HepG2 (cell line): ENCODE data around the gene UNC5CL. TPM values are rescaled to one million over a fixed set of nuclear protein-coding genes. Genes with fewer than 3 reads are reported as not detected.

Experiments
- DDIT3 ChIP-seq: sonication (generic); formaldehyde crosslinking; IDR thresholded peaks from 2 replicates; pipeline ENCODE4 v1.4.0; 2020; ENCODE audit warnings: mild to moderate bottlenecking, missing genetic modification reagents
- ELF4 ChIP-seq: sonication (generic); formaldehyde crosslinking; IDR thresholded peaks from 2 replicates; pipeline ENCODE4 v1.5.0; 2020; ENCODE audit warnings: missing genetic modification reagents, mild to moderate bottlenecking, moderate library complexity, borderline replicate concordance
- FOXO1 ChIP-seq: sonication (generic); formaldehyde crosslinking; IDR thresholded peaks from 2 replicates; pipeline ENCODE4 v1.4.0; 2020; ENCODE audit warnings: missing genetic modification reagents
- HNRNPL ChIP-seq: fragments of 200-400 bp; formaldehyde crosslinking; IDR thresholded peaks from 2 replicates; pipeline ENCODE4 v1.6.1; 2017; ENCODE audit warnings: mild to moderate bottlenecking, low read depth, low read length
- MED1 ChIP-seq: sonication (generic); formaldehyde crosslinking; IDR thresholded peaks from 2 replicates; pipeline ENCODE4 v1.4.0; 2020; ENCODE audit warnings: missing genetic modification reagents
- MXD1 ChIP-seq: sonication (generic); formaldehyde crosslinking; IDR thresholded peaks from 2 replicates; pipeline ENCODE4 v1.4.0; 2020; ENCODE audit warnings: mild to moderate bottlenecking, missing genetic modification reagents
- NBN ChIP-seq: fragments of 450-650 bp; conservative IDR thresholded peaks from 2 replicates; pipeline ENCODE4 v1.6.1; 2017
- NFIC ChIP-seq: IDR thresholded peaks from 2 replicates; pipeline ENCODE4 v1.6.1; 2012; ENCODE audit warnings: mild to moderate bottlenecking, low read length, inconsistent platforms
- PCBP2 ChIP-seq: fragments of 200-400 bp; formaldehyde crosslinking; optimal IDR thresholded peaks from 2 replicates; pipeline ENCODE3; 2018; ENCODE audit warnings: low read length, low read depth; ENCODE audit not compliant: poor library complexity, severe bottlenecking
- RFXANK ChIP-seq: IDR thresholded peaks from 2 replicates; pipeline ENCODE4 v1.6.1; 2016
- SALL2 ChIP-seq: sonication (generic); formaldehyde crosslinking; IDR thresholded peaks from 2 replicates; pipeline ENCODE4 v1.8.1; 2023; ENCODE audit warnings: mild to moderate bottlenecking, missing genetic modification reagents, inconsistent platforms
- SRSF1 ChIP-seq: fragments of 200-400 bp; formaldehyde crosslinking; optimal IDR thresholded peaks from 2 replicates; pipeline ENCODE3; 2017; ENCODE audit warnings: mild to moderate bottlenecking, low read depth, low read length, moderate library complexity
- WIZ ChIP-seq: sonication (generic); formaldehyde crosslinking; IDR thresholded peaks from 2 replicates; pipeline ENCODE4 v1.5.1; 2020; ENCODE audit warnings: mild to moderate bottlenecking, missing genetic modification reagents
- ZBTB20 ChIP-seq: sonication (generic); formaldehyde crosslinking; IDR thresholded peaks from 2 replicates; pipeline ENCODE4 v1.8.1; 2023; ENCODE audit warnings: missing genetic modification reagents, low read depth, mild to moderate bottlenecking, borderline replicate concordance
- ZFX ChIP-seq: sonication (generic); formaldehyde crosslinking; IDR thresholded peaks from 2 replicates; pipeline ENCODE4 v1.4.0; 2020; ENCODE audit warnings: mild to moderate bottlenecking, low read depth, missing genetic modification reagents, moderate library complexity
- ZNF101 ChIP-seq: sonication (generic); formaldehyde crosslinking; IDR thresholded peaks from 2 replicates; pipeline ENCODE4 v1.4.0; 2020; ENCODE audit warnings: mild to moderate bottlenecking, low read depth, missing genetic modification reagents, borderline replicate concordance
- ZNF205 ChIP-seq: IDR thresholded peaks from 2 replicates; pipeline ENCODE4 v1.6.1; 2018; ENCODE audit warnings: missing biosample characterization, missing genetic modification reagents
- ZNF263 ChIP-seq: sonication (generic); formaldehyde crosslinking; IDR thresholded peaks from 2 replicates; pipeline ENCODE4 v1.4.0; 2020; ENCODE audit warnings: missing genetic modification reagents
- ZNF337 ChIP-seq: sonication (generic); formaldehyde crosslinking; IDR thresholded peaks from 2 replicates; pipeline ENCODE4 v1.5.1; 2020; ENCODE audit warnings: missing genetic modification reagents, low read depth, mild to moderate bottlenecking, borderline replicate concordance
- ZNF414 ChIP-seq: sonication (generic); formaldehyde crosslinking; IDR thresholded peaks from 2 replicates; pipeline ENCODE4 v1.5.0; 2020; ENCODE audit warnings: missing genetic modification reagents
- ZNF451 ChIP-seq: sonication (generic); formaldehyde crosslinking; IDR thresholded peaks from 2 replicates; pipeline ENCODE4 v1.5.0; 2020; ENCODE audit warnings: mild to moderate bottlenecking, missing genetic modification reagents
- ZNF616 ChIP-seq: sonication (generic); formaldehyde crosslinking; IDR thresholded peaks from 2 replicates; pipeline ENCODE4 v1.5.0; 2020; ENCODE audit warnings: low read depth, mild to moderate bottlenecking, missing genetic modification reagents
- ZNF7 ChIP-seq: IDR thresholded peaks from 2 replicates; pipeline ENCODE4 v1.6.1; 2016; ENCODE audit warnings: missing biosample characterization, missing genetic modification reagents
- ZNF776 ChIP-seq: sonication (generic); formaldehyde crosslinking; IDR thresholded peaks from 2 replicates; pipeline ENCODE4 v1.4.0; 2020; ENCODE audit warnings: mild to moderate bottlenecking, missing genetic modification reagents
- ZNF792 ChIP-seq: IDR thresholded peaks from 2 replicates; pipeline ENCODE4 v1.6.1; 2016
- ZNF839 ChIP-seq: sonication (generic); formaldehyde crosslinking; IDR thresholded peaks from 2 replicates; pipeline ENCODE4 v1.4.0; 2020; ENCODE audit warnings: missing genetic modification reagents, mild to moderate bottlenecking, borderline replicate concordance
- polyA plus RNA-seq, 8 experiments: library from polyadenylated mRNA; depleted of rRNA in 3 of 8; stranded (reverse) in 7 of 8; unstranded in 1 of 8; fragments of >200 nt; fragmentation: Illumina TruSeq in 4 of 8; extraction: Trizol in 4 of 8; gene quantifications; 2 replicates each; pipeline versions ENCODE4 v1.2.1 to v1.2.3, GENCODE V29; 2011 to 2016; ENCODE audit warnings: low read depth in 4 of 8, missing spikeins in 1 of 8, mixed read lengths in 1 of 8; ENCODE audit not compliant: insufficient read depth in 1 of 8
- total RNA-seq, 5 experiments: library from RNA; depleted of rRNA; stranded (reverse); fragments of >200 nt; fragmentation: Illumina TruSeq; extraction: Trizol; gene quantifications; 2 replicates each; pipeline ENCODE4 v1.2.3, GENCODE V29; 2016; ENCODE audit warnings: low read depth in 1 of 5
- TF ChIP-seq, protein P1 (sequence below): sonication (generic); formaldehyde crosslinking; IDR thresholded peaks from 2 replicates; pipeline ENCODE4; 2020; ENCODE audit warnings: missing genetic modification reagents, mild to moderate bottlenecking, borderline replicate concordance

Gene UNC5CL
- total and polyA plus RNA-seq, 2 of the 13 experiments (the other 11 are each of a cell fraction or from before 2014, with no cell fraction given): 2.4 to 2.5 TPM

DNA sequence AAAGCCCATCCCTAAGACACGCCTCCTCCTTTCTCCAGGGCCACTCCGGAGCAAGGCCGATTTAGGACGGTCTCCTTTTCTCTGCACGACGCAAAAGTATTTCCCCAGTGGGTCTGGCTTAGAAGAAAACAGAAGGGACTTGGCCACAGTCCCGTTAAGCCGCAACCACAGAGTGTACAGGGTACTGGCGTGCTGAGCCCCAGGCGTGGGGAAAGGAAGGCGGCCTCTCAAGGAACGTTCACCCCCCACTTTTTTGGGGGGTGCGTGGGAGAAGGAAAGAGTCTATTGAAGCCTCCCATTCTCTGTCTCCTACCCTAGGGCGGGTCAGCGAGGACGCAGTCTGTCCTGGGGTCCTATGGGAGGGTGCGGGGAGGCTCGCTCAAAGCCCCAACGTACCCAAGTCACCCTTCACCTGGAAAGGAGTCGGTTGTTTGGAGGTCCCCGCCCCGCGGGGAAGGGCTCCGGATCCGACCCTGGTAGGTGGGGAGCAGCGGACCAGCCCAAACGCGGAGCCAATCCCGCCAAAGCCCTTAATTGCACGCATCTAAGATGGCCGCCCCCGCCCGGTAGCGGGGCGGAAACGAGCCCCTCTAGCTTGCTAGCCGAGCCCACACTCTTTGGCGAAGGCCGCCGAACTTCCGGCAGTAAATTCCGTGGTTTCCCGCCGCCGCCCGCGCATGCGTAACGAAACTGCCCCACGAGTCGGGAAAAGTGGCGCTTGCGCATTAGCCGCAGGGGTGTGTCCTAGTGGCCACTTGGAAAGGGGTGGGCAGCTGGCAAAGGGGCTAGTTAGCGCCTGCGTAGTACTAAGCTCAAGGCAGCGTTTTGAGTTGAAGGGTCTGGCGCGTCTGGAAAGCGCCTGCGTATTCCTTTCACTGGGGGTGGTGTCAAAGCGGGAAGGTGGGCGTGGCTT lies 33.2 kb upstream of the UNC5CL start, which contains the start of gene OARD1 (continued):
- TF ChIP-seq, protein P1, sequence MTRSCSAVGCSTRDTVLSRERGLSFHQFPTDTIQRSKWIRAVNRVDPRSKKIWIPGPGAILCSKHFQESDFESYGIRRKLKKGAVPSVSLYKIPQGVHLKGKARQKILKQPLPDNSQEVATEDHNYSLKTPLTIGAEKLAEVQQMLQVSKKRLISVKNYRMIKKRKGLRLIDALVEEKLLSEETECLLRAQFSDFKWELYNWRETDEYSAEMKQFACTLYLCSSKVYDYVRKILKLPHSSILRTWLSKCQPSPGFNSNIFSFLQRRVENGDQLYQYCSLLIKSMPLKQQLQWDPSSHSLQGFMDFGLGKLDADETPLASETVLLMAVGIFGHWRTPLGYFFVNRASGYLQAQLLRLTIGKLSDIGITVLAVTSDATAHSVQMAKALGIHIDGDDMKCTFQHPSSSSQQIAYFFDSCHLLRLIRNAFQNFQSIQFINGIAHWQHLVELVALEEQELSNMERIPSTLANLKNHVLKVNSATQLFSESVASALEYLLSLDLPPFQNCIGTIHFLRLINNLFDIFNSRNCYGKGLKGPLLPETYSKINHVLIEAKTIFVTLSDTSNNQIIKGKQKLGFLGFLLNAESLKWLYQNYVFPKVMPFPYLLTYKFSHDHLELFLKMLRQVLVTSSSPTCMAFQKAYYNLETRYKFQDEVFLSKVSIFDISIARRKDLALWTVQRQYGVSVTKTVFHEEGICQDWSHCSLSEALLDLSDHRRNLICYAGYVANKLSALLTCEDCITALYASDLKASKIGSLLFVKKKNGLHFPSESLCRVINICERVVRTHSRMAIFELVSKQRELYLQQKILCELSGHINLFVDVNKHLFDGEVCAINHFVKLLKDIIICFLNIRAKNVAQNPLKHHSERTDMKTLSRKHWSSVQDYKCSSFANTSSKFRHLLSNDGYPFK (CRISPR knock-in tag): peak; percentile 100
- TF ChIP-seq ZNF263: peak; percentile 28; the same call in 1 of the 2 replicates
- TF ChIP-seq SRSF1: no peak
- no peak for TF ChIP-seq ZNF7
- peak; percentile 80 for TF ChIP-seq SALL2 (CRISPR knock-in tag)
- no peak for TF ChIP-seq ZNF101 (CRISPR knock-in tag)
- TF ChIP-seq FOXO1 (CRISPR knock-in tag): peak; percentile 29; the same call in 1 of the 2 replicates
- TF ChIP-seq ZNF776 (CRISPR knock-in tag): no peak; the same call in 1 of the 2 replicates
- peak; percentile 41; the same call in 1 of the 2 replicates for TF ChIP-seq ZNF792
- peak; percentile 76 for TF ChIP-seq ZFX (CRISPR knock-in tag)
- no peak; the same call in 1 of the 2 replicates for TF ChIP-seq ZNF839 (CRISPR knock-in tag)
- no peak for TF ChIP-seq NFIC
- peak; percentile 58; the same call in 1 of the 2 replicates for TF ChIP-seq ZNF451 (CRISPR knock-in tag)
- TF ChIP-seq ZBTB20 (CRISPR knock-in tag): peak; percentile 94
- no peak for TF ChIP-seq NBN
- TF ChIP-seq HNRNPL: peak; percentile 73; the same call in 1 of the 2 replicates
- no peak for TF ChIP-seq ZNF205 (CRISPR knock-in tag)
- TF ChIP-seq ZNF414 (CRISPR knock-in tag): peak; percentile 73; the same call in 1 of the 2 replicates
- peak; percentile 79 for TF ChIP-seq MXD1 (CRISPR knock-in tag)
- TF ChIP-seq ZNF337 (CRISPR knock-in tag): no peak; the same call in 1 of the 2 replicates
- peak; percentile 51 for TF ChIP-seq MED1 (CRISPR knock-in tag)
- no peak for TF ChIP-seq DDIT3 (CRISPR knock-in tag)
- peak; percentile 42; the same call in 1 of the 2 replicates for TF ChIP-seq ELF4
- TF ChIP-seq WIZ: 0 out of 2 replicates have a peak, but pooled peaks have one; percentile 58
- TF ChIP-seq ZNF616 (CRISPR knock-in tag): peak; percentile 18; the same call in 1 of the 2 replicates
- TF ChIP-seq RFXANK (CRISPR knock-in tag): 0 out of 2 replicates have a peak, but pooled peaks have one; percentile 9
- no peak for TF ChIP-seq PCBP2
